ENCODE measurements around the gene FBXO34. TPM values are rescaled to one million over a fixed set of nuclear protein-coding genes. Genes with fewer than 3 reads are reported as not detected.

FBXO34 gene
- total RNA-seq: 27.0 TPM

GRCh38 chr14:55270832-55271571 lies at the start of gene FBXO34:
FBXO34 (plus strand) TSS chr14:55271421; CDS start chr14:55350391, 78,970 bp downstream.
- peak; percentile 99 for DNase-seq (ENCODE audit: low spot score)

GRCh38 chr14:55221968-55222367 lies 49.3 kb upstream of the FBXO34 start:
- no peak for DNase-seq (ENCODE audit: low spot score)

- DNase-seq (ENCODE audit: low spot score): no peak
These were observed 47.9 kb upstream of the FBXO34 start for GRCh38 chr14:55223364-55223763.

GRCh38 chr14:55228261-55228660 lies 43.0 kb upstream of the FBXO34 start:
- DNase-seq (ENCODE audit: low spot score): no peak

GRCh38 chr14:55233591-55233990 lies 37.6 kb upstream of the FBXO34 start:
- no peak for DNase-seq (ENCODE audit: low spot score)

- no peak for DNase-seq (ENCODE audit: low spot score)
These were observed 33.1 kb upstream of the FBXO34 start for GRCh38 chr14:55238019-55238680.

- no peak for DNase-seq (ENCODE audit: low spot score)
These were observed 31.9 kb upstream of the FBXO34 start for GRCh38 chr14:55239320-55239719.

GRCh38 chr14:55240526-55241178 lies 30.6 kb upstream of the FBXO34 start:
- DNase-seq (ENCODE audit: low spot score): no peak

GRCh38 chr14:55241673-55242072 lies 29.5 kb upstream of the FBXO34 start:
- no peak for DNase-seq (ENCODE audit: low spot score)

- no peak for DNase-seq (ENCODE audit: low spot score)
These were observed 27.8 kb upstream of the FBXO34 start for GRCh38 chr14:55243386-55243785.

- no peak for DNase-seq (ENCODE audit: low spot score)
These were observed 27.4 kb upstream of the FBXO34 start for GRCh38 chr14:55243813-55244212.

- no peak for DNase-seq (ENCODE audit: low spot score)
These were observed 25.5 kb upstream of the FBXO34 start for GRCh38 chr14:55245657-55246268.

GRCh38 chr14:55248411-55248810 lies 22.8 kb upstream of the FBXO34 start:
- DNase-seq (ENCODE audit: low spot score): no peak

GRCh38 chr14:55249423-55249822 lies 21.8 kb upstream of the FBXO34 start:
- no peak for DNase-seq (ENCODE audit: low spot score)

- DNase-seq (ENCODE audit: low spot score): no peak
These were observed 17.9 kb upstream of the FBXO34 start for GRCh38 chr14:55253276-55253675.

- DNase-seq (ENCODE audit: low spot score): no peak
These were observed 16.6 kb upstream of the FBXO34 start for GRCh38 chr14:55254581-55254980.

GRCh38 chr14:55255979-55256378 lies 15.2 kb upstream of the FBXO34 start:
- no peak for DNase-seq (ENCODE audit: low spot score)

- no peak for DNase-seq (ENCODE audit: low spot score)
These were observed 14.6 kb upstream of the FBXO34 start for GRCh38 chr14:55256586-55256985.

- DNase-seq (ENCODE audit: low spot score): no peak
These were observed 6.0 kb upstream of the FBXO34 start for GRCh38 chr14:55265197-55265596.

GRCh38 chr14:55267820-55268219 lies 3.4 kb upstream of the FBXO34 start:
- no peak for DNase-seq (ENCODE audit: low spot score)

- peak; percentile 66 for DNase-seq (ENCODE audit: low spot score)
These were observed 514 bp downstream of the FBXO34 start for GRCh38 chr14:55271572-55272298.

GRCh38 chr14:55272387-55272786 lies 1.2 kb downstream of the FBXO34 start:
- no peak for DNase-seq (ENCODE audit: low spot score)

Data from mucosa of gallbladder (tissue), 1 donor.